CD1c-positive myeloid dendritic cell (primary cell): ENCODE measurements around the gene MTURN.
A peak's percentile ranks its signal among the peaks of the same experiment; 100 is the strongest.
"Not testable (repeated sequence)": the region's sequence is repeated elsewhere in the genome, so short reads cannot be mapped to it uniquely, and the experiment has no call there.

Experiments used
- DNase-seq: peaks from one replicate; pipeline ENCODE4 v3.0.0-alpha.2; 2016; ENCODE audit errors: extremely low spot score

MTURN gene

DNA sequence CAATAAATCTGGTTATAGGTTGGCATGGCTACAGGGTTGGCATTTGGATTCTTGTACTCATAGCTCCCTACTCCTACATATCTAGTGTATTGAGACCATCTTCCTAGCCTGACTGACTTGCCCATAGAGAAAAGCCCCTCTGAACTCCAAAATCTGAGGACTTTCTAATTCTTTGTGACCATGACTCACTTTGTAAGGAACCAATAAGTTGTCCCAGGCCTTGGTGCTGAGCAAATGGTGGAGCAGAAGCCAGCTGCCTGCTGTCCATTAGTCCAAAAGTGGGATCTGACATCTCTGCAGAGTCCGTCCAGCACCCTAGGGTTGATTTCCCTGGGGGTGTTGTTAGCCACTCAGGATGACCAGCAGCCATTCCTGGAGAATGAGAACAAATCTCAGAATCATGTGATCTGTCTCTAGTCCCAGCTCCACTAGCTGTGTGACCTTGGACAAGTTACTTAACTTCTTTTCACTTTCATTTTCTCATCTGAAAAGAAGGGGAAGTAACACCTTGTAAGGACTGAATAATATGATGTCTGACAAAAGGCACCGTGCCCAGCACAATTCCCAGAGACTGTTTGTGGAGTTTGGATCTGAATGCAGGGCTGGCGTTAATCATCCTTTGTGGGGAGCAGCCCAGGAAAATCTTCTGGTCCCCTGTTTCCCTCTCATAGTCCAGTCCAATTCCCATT, 44.1 kb downstream of the MTURN start:
- DNase-seq: peak; percentile 54

DNA sequence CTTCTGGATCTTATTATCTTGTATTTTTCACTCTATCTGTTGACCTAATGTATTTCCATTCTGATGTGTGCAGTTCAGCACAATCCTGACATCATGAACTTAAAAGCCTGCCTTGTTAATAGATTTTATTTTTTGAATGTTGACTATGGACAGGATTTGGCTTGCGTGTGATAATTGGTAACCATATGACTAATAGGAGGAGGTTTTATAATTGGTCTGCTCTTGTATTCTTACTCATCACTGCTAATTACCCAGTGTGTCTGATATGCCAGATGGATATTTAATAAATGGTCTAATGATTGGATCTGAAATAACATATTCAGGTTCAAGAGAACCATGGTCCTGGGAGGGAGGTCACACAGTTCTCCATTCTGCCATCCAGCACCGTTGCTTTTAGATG, 45.9 kb downstream of the MTURN start:
- no peak for DNase-seq

DNA sequence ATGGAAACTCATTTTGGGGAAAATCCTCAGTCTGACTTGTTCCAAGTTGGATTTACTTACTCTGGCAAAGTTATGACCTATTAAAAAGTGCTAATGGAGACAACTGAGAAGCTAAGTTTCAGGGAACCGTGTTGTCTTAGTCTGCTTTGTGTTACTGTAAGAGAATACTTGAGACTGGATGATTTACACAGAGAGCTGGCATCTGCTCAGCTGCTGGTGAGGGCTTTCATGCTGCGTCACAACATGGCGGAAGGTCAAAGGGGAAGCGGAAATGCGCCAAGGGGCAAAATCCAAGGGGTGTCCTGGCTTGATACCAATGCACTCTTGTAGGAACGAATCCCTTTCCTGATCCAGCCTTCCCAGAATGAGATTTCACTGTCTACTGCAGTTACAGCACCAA, 46.4 kb downstream of the MTURN start:
- DNase-seq: no peak

DNA sequence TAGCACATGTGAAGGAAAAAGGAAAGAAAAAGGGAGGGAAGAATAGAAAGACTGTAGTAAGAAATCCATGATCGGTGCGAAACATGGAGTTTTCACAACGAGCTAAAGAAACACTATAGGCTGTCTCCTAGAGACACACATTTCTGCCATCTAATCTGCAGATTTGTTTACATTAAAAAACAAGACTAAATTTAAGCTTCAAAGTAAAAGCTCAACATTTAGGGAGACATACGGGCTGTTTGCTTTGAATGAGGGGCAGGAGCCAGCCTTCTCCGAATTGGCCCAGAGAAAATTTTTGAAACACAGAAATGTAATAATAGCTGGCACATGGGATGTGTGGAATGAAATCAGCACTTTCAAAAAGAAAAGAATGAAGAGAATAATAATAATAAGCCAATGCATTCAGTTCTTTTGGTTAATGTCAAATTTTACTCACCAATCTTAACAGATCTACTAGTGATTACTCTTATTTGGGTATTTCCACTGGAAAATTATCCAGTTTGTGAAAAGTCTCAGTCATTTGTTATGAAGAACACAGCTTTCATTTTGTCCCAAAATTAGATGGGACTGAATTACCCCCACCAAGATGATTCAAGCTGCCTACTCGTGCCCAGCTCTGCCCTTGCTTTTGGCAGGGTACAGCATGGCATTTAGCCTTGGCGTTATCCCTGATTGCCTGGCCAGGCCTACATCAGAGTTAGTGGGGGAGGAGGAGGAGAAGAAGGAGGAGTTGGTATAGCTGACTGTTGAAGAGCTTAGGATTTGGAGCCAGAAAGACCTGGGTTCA, 47.1 kb downstream of the MTURN start:
- no peak for DNase-seq

DNA sequence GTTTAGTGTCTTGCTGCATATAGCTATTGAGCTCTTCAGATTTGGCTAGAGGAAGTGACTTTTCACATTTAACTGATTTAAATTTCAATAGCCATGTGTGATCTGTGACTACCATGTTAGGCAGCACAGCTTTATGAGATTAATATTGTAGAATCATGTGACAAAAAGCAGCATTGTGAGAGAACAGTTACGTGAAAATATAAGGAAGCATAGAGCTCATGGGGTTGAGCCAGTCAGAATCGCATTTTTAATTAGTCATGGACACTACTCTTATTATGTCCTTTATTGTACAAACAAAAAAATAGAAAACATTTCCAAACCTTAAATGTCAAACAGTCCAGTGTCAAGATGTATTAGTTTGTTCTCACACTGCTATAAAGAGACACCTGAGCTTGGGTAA, 48.0 kb downstream of the MTURN start:
- no peak for DNase-seq

DNA sequence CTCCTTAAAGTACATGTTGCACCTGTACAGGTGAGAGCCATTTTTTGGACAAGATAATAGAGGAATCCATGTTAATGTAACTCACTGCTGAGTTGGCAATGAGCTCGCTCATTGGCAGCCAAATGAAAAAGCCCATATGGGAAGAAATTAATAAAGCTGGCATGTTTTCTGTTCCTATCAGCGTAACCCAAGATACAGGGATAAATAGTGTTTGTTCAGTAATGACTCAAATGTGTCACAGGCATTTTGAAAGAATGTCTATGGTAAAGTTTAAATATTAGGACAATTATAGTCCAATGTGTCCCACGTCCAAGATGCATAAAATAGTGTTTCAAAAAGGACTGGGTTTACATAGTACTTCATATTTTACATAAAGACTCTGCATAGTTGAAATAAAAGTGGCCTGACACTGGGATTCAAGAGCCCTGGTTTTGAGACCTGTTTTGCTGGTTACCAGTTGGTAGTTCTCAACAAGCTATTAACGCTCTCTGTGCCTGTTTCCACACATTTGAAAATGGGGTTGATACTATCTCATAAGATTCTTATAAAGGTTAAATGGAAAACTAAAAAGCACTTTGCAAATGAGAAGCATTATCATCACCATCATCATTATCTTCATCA, 49.1 kb downstream of the MTURN start:
- DNase-seq: no peak

DNA sequence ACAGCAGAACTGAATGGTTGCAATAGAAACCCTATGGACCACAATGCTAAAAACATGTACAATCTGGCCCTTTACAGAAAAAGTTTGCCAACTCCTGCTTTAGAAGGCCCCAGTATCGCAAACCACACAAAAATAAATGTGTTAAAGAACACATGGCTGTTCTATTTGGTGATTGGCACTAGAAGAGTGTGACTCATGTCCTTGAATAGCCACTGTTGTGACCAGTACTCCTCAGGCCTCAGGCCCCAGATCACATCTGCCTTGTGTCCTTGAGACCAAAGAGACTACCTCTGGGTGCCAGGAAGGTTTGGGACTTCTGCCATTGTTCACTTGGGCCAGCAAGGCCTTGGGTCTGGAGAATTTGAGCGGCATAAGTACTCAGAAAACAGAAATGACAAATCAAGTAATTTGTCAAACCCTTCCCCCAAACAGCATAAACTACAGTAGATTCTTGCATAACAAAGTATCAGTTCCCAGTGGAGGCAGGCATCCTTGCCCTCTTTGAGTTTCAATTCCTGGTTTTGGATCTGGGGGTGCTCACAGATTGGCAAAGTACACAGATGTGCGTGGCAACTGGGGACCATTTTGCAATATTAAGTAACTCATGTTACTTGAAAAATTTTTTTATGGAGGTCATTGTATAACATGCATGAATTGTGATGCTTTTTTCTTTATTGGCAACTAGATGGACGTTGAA, 50.2 kb downstream of the MTURN start:
- DNase-seq: peak; percentile 96

DNA sequence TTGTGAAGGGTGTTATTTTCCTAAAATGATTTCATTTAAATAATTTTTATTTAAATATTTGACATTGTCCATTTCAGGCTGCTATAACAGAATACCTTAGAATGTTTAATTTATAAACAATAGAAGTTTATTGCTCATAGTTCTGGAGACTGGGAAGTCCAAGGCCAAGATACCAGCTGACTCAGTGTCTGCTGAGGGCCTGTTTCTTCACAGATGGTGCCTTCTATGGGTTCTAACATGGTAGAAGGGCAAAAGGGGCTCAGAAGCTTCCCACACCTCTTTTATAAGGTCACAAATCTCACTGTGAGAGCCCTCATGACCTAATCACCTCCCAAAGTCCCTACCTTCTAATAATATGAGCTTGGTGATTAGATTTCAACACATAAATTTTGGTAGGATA, 50.7 kb downstream of the MTURN start:
- peak; percentile 56 for DNase-seq

DNA sequence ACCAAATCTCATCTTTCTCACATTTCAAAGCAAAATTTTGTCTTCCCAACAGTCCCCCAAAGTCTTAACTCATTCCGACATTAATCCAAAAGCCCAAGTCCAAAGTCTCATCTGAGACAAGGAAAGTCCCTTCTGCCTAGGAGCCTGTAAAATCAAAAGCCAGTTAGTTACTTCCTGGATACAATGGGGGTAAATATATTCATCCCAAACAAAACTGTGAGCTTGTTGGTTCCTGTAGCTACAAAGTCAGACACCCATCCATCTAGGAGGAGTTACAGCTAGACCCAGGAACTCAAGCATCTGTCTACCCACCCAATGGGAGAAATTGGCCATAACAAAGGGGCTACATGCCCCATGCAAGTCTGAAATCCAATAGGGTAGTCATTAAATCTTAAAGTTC, 51.9 kb downstream of the MTURN start:
- no peak for DNase-seq

DNA sequence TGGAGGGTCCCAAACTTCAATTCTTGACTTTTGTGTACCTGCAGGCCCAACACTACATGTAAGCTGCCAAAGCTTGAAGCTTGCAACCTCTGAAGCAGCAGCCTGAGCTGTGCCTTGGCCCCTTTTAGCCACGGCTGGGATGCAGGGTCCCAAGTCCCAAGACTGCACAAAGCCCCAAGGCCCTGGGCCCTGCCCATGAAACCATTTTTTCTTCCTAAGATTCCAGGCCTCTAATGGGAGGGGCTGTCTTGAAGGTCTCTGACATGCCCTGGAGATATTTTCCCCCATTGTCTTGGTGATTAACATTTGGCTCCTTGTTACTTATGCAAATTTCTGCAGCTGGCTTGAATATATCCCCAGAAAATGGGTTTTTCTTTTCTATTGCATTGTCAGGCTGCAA, 52.7 kb downstream of the MTURN start:
- no peak for DNase-seq

DNA sequence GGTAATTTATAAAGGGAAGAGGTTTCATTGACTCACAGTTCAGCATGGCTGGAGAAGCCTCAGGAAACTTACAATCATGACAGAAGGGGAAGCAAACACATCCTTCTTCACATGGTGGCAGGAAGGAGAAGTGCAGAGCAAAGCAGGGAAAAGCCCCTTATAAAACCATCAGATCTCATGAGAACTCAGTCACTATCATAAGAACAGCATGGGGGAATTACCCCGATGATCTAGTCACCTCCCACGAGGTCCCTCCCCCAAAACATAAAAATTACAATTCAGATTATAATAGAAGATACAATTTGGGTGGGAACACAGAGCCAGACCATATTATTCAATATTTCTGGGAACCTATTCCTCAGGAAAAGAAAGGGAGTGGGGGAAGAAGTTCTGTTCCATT, 53.6 kb downstream of the MTURN start:
- not testable (repeated sequence) for DNase-seq

DNA sequence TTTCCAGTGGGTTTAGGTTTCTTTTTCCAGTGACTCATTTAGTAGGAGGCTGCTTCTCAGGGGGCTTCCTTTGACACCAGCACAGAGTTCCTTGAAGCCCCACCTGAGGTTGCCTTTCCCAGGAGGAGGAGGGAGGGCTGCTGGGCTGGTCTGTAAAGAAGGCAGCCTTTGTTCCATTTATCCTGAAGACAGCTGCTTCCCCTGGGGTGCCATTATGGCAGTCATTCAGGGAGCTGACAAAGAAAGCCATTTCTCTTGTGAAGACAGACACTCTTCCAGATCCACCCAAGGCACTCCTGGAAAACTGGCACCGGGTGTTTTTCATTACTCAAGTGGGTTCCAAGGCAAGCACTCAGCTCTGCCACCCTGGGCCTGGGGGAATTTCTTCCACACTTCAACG, 54.0 kb downstream of the MTURN start:
- no peak for DNase-seq

DNA sequence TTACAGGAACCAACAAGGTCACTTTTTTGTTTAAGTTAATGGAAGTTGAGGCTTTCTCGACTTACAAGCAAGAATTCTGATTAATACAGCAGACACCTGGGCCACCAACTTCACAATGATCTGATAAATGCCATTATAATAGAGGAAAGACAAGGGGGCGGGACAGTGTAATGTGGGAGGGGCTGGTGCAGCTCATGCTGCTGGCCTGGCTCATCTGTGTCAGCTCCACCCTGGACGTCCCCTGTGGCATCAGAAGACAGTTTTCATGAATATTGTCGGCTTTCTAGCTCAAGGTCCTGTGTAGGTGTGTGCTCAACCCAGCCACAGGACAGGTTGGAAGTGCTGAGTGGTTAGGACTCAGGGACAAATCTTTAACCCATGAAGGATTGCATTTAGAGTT, 57.0 kb downstream of the MTURN start:
- DNase-seq: no peak

DNA sequence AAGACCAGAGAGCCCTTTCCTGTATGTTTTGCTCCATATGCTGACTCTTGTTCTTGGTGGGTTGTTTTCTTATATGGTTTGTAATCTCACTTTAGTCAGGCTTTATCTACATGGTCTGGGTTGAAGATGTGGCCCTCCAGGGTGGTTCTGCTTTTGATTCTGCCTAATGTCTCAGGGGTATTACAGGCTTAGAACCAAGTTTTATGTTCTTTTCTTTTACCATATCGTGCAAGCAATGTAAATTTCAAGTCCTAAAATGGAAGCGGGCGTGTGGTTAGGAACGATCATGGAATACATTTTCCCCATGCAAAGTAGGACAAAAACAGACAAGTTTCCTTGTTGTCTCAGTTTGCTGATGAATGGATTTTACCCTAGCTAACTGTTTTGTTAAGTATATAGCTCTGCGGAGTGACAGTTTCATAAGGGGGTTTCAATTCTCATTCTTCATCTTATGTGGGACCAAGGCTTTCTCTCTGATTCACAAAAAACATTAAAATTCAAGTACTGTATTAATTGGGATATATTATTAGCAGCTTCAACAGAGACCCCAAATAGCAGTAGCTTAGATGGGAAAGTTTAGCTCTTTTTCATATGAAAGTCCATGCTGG, 58.7 kb downstream of the MTURN start:
- no peak for DNase-seq

DNA sequence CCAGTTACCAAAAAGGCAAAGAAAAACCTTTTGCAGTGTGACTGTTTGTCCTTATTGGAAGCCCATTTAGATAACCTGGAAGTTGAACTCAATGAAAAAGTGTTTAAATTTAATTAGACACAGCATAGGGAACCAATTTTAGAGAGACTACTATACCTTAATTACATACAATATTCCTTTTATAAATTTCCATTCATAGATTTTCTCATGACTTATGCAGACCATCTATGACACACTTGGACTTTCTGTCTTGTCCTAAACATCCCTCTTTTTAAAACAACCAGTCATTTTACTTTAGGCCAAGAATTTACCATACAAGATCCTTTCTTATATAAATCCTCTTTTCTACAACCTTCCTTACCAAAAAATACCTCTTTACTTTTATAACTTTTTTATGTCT, 61.6 kb downstream of the MTURN start:
- DNase-seq: no peak

DNA sequence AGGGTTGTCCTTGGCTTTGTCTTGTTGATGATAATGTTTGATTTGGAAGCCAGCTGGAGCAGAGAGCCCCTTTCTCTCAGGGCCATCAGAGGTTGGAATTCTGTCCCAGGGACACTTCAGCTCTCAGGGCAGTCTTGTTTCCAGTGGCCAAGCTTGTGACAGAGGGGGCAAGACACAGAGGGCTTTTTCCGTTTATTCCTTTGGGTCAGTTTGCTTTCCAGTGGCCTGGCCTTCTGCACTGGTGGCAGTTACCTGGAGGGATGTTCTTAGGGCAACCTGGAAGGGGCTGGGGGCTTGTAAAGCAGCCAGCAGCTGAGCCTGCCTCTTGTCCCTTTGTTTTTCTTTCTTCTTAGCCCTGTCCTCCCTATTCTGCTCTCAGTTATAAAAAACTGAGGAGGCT, 62.7 kb downstream of the MTURN start:
- DNase-seq: no peak

DNA sequence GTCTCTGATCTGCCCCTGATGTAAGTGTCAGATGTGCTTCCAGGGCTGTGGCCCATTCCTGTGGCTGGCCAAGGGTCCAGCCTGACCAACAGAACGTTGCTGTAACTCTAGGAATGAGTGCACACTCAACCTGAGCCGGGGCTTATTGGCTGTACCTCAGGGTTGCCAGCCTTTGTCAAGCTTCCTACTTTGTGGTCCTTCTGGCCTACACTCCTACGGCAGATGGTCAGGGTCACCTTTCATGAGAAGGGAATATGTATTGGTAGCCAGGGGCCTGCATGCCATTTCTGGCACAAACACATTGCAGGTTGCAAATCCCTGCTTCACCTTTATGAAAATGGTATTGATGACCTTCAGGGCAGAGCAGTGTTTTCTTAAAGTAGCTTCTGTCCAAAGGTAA, 64.5 kb downstream of the MTURN start:
- DNase-seq: no peak

DNA sequence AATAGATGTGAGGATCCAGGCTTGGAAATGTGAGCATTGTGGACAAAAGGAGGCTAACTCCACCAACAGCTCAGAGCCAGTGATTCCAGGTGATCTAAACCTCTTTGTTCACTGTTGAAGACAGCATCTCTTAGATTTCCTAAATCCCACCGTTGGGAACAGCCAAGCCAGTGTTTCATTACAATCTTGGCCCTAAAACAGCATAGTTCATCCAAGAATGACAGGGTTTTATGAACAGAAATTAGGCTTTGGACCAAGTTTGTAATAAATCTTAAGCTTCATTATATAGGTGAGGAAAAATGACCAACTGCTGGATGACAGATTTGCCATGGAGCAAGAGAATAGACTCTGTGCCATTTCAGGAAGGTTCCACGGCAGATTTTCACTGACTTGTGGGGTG, 65.8 kb downstream of the MTURN start:
- no peak for DNase-seq

DNA sequence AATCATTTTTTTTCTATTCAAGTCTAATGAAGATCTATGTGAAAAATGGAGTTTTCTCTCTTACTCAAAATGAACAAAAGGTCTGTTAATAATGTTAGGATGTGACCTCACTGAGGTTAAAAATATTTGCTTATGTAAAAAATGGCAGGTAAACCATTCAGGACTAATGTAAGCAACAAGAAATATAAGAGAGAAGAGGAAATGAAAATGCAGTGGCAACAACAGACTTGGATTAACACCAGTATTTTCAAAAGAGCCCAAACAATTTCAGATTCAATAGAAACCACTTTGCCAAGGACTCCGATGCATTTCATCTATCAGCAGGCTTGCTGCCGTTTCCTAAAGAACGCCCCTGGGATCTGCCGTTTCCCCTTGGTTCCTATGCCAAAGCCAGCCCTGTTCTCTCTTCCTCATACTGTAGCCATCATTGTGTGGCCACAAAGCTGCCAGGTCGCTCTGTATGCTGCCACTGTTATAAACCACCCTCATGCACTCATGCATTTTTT, 66.4 kb downstream of the MTURN start:
- DNase-seq: peak; percentile 34

DNA sequence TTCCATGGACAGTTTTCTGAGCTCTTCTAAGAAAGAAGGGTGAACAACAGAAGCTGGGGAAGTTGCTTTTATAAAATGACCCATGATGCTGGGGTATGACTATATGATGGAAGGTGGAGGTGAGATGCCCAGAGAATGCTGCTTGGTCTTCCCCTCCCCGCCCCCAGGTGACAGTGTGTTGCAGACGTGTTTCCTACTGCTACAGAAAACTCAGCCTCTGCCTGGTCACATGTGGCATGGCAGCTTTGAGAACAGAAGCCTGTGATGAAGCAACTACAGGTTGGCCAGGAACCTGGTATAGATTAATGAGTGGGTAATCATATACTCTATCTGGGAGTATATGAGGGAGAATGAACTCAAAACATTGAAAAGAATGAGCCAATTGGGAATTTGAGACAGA, 67.1 kb downstream of the MTURN start:
- DNase-seq: no peak

DNA sequence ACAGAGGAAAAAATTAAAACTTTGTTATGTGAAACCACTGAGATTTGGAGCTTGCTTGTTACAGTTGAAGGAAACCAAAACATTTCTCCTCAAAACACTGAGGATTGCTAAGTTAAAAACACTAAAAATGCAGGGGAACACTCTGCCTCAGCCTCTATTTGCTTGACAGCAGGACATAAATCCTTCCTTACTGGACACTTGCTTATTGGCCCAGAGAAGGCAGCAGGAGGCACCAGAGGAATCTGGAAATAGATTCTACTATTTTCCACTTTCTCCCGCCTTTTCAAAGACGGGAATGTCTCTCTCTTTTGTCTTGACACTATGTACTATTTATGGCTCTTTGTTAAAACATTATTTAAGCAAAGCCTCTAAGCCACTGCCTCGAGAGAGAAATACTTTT, 67.9 kb downstream of the MTURN start:
- DNase-seq: no peak

DNA sequence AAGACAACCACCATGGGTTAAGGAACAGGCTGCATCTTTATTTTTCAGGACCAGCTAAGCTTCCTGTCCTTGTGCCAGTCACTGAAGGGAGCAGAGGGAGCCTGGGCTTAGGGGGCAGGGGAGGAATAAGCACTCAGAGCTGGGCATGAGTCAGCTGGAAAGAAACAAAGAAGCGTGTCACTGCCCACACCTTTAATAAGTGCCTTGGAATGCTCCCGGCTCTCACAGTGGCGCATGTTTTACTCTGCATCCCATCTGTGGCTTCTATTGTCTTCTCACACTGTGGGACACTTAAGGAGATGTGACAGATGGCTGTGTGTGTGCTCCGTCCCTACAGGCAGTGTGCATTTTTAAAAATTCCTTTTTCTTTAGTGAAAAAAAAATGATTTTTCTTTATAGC, 71.7 kb downstream of the MTURN start:
- DNase-seq: no peak
